HEK293 (cell line): ENCODE data around the gene TOM1.
A peak's percentile ranks its signal among the peaks of the same experiment; 100 is the strongest.

Source experiments
- CTCF ChIA-PET: fragments of 350-600 bp; formaldehyde crosslinking; extraction: SDS; loops from one replicate; lab custom pipeline; 2021; ENCODE audit warnings: antibody characterized with exemption; lab: Yijun Ruan, JAX
- POLR2A ChIA-PET: fragments of 300-600 bp; formaldehyde crosslinking; extraction: SDS; loops from one replicate; lab custom pipeline; 2020; ENCODE audit warnings: antibody characterized with exemption, inconsistent platforms; lab: Yijun Ruan, JAX
- H3K27ac ChIP-seq: fragments of 200-500 bp; sonication (Bioruptor generic); 2 replicates; pipeline ENCODE4 v1.5.1; 2014; ENCODE audit warnings: low read depth, low read length, control low read depth, inconsistent platforms; ENCODE audit errors: extremely low read depth
- H3K36me3 ChIP-seq, 2 experiments: fragments of 200-500 bp in 1 of 2; sonication (Bioruptor generic) in 1 of 2; 1 replicate in 1 of 2; 2 replicates in 1 of 2; pipeline ENCODE4 v1.5.1; 2014 to 2017; ENCODE audit warnings: inconsistent platforms in 2 of 2, low read length in 2 of 2; ENCODE audit not compliant: control insufficient read depth in 2 of 2, insufficient read depth in 1 of 2
- H3K4me1 ChIP-seq: fragments of 200-500 bp; sonication (Bioruptor generic); 2 replicates; pipeline ENCODE4 v1.5.1; 2014; ENCODE audit warnings: mild to moderate bottlenecking, low read length, inconsistent platforms; ENCODE audit not compliant: control insufficient read depth, insufficient read depth
- H3K4me3 ChIP-seq: 2 replicates; pipeline ENCODE4 v1.5.1; 2011; ENCODE audit warnings: low read depth, mild to moderate bottlenecking, control low read depth, low read length, moderate library complexity
- H3K9me3 ChIP-seq: fragments of 200-500 bp; sonication (Bioruptor generic); 2 replicates; pipeline ENCODE4 v1.5.1; 2014; ENCODE audit warnings: low read depth, low read length, inconsistent platforms; ENCODE audit not compliant: control insufficient read depth, insufficient read depth
- HIC1 ChIP-seq: fragments of 450-650 bp; formaldehyde crosslinking; IDR thresholded peaks from 2 replicates; pipeline ENCODE4 v1.5.1; 2016; ENCODE audit warnings: missing biosample characterization, missing genetic modification characterization
- INSM2 ChIP-seq: fragments of 450-650 bp; formaldehyde crosslinking; IDR thresholded peaks from 2 replicates; pipeline ENCODE4 v1.5.1; 2016; ENCODE audit warnings: missing biosample characterization, missing genetic modification characterization
- TRIM28 ChIP-seq: IDR thresholded peaks from 2 replicates; pipeline ENCODE4 v1.6.1; 2011; ENCODE audit warnings: low read length, control low read depth, borderline replicate concordance
- ZBTB17 ChIP-seq: fragments of 450-650 bp; formaldehyde crosslinking; IDR thresholded peaks from 2 replicates; pipeline ENCODE4 v1.5.1; 2016; ENCODE audit warnings: missing biosample characterization, missing genetic modification characterization
- ZBTB44 ChIP-seq: fragments of 450-650 bp; IDR thresholded peaks from 2 replicates; pipeline ENCODE4 v1.5.1; 2018; ENCODE audit warnings: missing biosample characterization, mild to moderate bottlenecking, missing genetic modification characterization
- ZBTB8A ChIP-seq: fragments of 450-650 bp; formaldehyde crosslinking; IDR thresholded peaks from 2 replicates; pipeline ENCODE4 v1.5.1; 2016; ENCODE audit warnings: missing biosample characterization, missing genetic modification characterization
- ZFHX2 ChIP-seq: fragments of 450-650 bp; formaldehyde crosslinking; conservative IDR thresholded peaks from 2 replicates; pipeline ENCODE4 v1.5.1; 2016; ENCODE audit warnings: missing biosample characterization, missing genetic modification characterization
- ZNF112 ChIP-seq: fragments of 450-650 bp; formaldehyde crosslinking; IDR thresholded peaks from 2 replicates; pipeline ENCODE4 v1.5.0; 2017; ENCODE audit warnings: missing biosample characterization, missing genetic modification characterization
- ZNF121 ChIP-seq: fragments of 450-650 bp; formaldehyde crosslinking; IDR thresholded peaks from 2 replicates; pipeline ENCODE4 v1.5.1; 2016; ENCODE audit warnings: missing biosample characterization, missing genetic modification characterization
- ZNF132 ChIP-seq: fragments of 450-650 bp; formaldehyde crosslinking; IDR thresholded peaks from 2 replicates; pipeline ENCODE4 v1.5.1; 2017; ENCODE audit warnings: missing biosample characterization, missing genetic modification characterization, borderline replicate concordance
- ZNF133 ChIP-seq: fragments of 450-650 bp; formaldehyde crosslinking; IDR thresholded peaks from 2 replicates; pipeline ENCODE4 v1.5.1; 2016; ENCODE audit warnings: missing biosample characterization, missing genetic modification characterization
- ZNF280C ChIP-seq: fragments of 450-650 bp; formaldehyde crosslinking; IDR thresholded peaks from 2 replicates; pipeline ENCODE4 v1.5.1; 2016; ENCODE audit warnings: missing biosample characterization, missing genetic modification characterization
- ZNF530 ChIP-seq: fragments of 450-650 bp; formaldehyde crosslinking; IDR thresholded peaks from 2 replicates; pipeline ENCODE4 v1.5.1; 2016; ENCODE audit warnings: low read depth, missing biosample characterization, missing genetic modification characterization
- ZNF692 ChIP-seq: fragments of 450-650 bp; formaldehyde crosslinking; IDR thresholded peaks from 2 replicates; pipeline ENCODE4 v1.5.1; 2016; ENCODE audit warnings: missing biosample characterization, missing genetic modification characterization
- ZNF747 ChIP-seq: fragments of 450-650 bp; formaldehyde crosslinking; IDR thresholded peaks from 2 replicates; pipeline ENCODE4 v1.5.1; 2016; ENCODE audit warnings: missing biosample characterization, missing genetic modification characterization
- ZNF792 ChIP-seq: fragments of 450-650 bp; formaldehyde crosslinking; IDR thresholded peaks from 2 replicates; pipeline ENCODE4 v1.5.1; 2016; ENCODE audit warnings: missing biosample characterization, missing genetic modification characterization
- ZNF837 ChIP-seq: fragments of 450-650 bp; formaldehyde crosslinking; IDR thresholded peaks from 2 replicates; pipeline ENCODE4 v1.5.1; 2016; ENCODE audit warnings: missing biosample characterization, missing genetic modification characterization
- ZSCAN4 ChIP-seq: fragments of 450-650 bp; formaldehyde crosslinking; IDR thresholded peaks from 2 replicates; pipeline ENCODE4 v1.5.1; 2017; ENCODE audit warnings: missing biosample characterization, missing genetic modification characterization

Gene TOM1

GRCh38 chr22:35376728-35377472 lies 77.2 kb downstream of the TOM1 start (continued):
- TF ChIP-seq TRIM28 (peak; percentile 72; the same call in 1 of the 2 replicates), ZBTB17 (tag by site-specific recombination) (peak; percentile 86), ZSCAN4 (no peak), ZNF133 (tag by site-specific recombination) (no peak), ZFHX2 (tag by site-specific recombination) (peak; percentile 78), HIC1 (tag by site-specific recombination) (no peak), ZNF692 (tag by site-specific recombination) (peak; percentile 54), ZBTB8A (tag by site-specific recombination) (peak; percentile 85), ZNF837 (tag by site-specific recombination) (no peak), ZBTB44 (tag by site-specific recombination) (peak; percentile 51; the same call in 1 of the 2 replicates), ZNF280C (tag by site-specific recombination) (no peak), ZNF121 (tag by site-specific recombination) (no peak), ZNF132 (tag by site-specific recombination) (no peak), INSM2 (tag by site-specific recombination) (peak; percentile 69; the same call in 1 of the 2 replicates), ZNF792 (tag by site-specific recombination) (no peak)

- CTCF ChIA-PET, result no interaction called here
- H3K27ac ChIP-seq, result no peak overlapping the region
- TF ChIP-seq ZNF747 (tag by site-specific recombination) (no peak), ZNF530 (tag by site-specific recombination) (no peak), ZNF112 (no peak)
- TF ChIP-seq, all 188 proteins: peak for 0
- Histone ChIP-seq H3K9me3 (no peaks in the 10 kb centered on the region), H3K36me3 (peaks cover 0 to under 1% of the 10 kb centered on the region in 2 experiments; a peak in 1 of 3 replicates), H3K4me3 (no peak overlapping the region), H3K4me1 (peaks cover 7% of the 10 kb centered on the region)
- POLR2A ChIA-PET, result interaction anchor here (1.1 kb wide), 1 partner anchor 26 kb away, joined by 5 read pairs; no protein-coding TSS in a partner anchor
Observed at GRCh38 chr22:35377735-35378134, 78.0 kb downstream of the TOM1 start.
